Measurements from ENCODE around the gene GRIN2A.

DNA sequence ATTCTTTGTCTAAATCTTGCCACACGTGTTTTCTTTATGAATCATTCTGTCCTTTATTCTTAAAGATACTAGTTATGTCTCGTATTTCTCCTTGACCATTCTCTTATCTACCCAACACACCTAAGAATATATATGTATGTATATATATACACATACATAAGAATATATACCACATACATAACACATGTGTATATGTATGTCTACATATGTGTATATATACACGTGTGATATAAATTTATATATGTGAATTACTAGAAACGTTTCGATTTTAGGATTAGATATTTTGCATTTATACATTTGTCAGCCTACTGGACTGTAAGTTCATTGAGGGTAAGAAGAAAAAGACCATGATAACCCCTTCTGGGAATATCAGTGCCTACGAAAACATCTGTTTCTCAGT lies 388.6 kb downstream of the GRIN2A start:
- TF ChIP-seq HDAC2 (IDR thresholded peaks at IDR 0.05) (no peak), MAZ (IDR thresholded peaks at IDR 0.05; ENCODE audit: borderline replicate concordance, low read depth, low read length) (no peak), POLR2A (IDR thresholded peaks at IDR 0.05; ENCODE audit: low read length) (no peak), MAFK (IDR thresholded peaks at IDR 0.05; ENCODE audit: partially characterized antibody) (no peak), CEBPB (IDR thresholded peaks at IDR 0.05) (no peak), EP300 (IDR thresholded peaks at IDR 0.05) (no peak)
- TF ChIP-seq, protein P1, sequence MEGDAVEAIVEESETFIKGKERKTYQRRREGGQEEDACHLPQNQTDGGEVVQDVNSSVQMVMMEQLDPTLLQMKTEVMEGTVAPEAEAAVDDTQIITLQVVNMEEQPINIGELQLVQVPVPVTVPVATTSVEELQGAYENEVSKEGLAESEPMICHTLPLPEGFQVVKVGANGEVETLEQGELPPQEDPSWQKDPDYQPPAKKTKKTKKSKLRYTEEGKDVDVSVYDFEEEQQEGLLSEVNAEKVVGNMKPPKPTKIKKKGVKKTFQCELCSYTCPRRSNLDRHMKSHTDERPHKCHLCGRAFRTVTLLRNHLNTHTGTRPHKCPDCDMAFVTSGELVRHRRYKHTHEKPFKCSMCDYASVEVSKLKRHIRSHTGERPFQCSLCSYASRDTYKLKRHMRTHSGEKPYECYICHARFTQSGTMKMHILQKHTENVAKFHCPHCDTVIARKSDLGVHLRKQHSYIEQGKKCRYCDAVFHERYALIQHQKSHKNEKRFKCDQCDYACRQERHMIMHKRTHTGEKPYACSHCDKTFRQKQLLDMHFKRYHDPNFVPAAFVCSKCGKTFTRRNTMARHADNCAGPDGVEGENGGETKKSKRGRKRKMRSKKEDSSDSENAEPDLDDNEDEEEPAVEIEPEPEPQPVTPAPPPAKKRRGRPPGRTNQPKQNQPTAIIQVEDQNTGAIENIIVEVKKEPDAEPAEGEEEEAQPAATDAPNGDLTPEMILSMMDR (IDR thresholded peaks at IDR 0.05): no peak
- TF ChIP-seq, protein P2, sequence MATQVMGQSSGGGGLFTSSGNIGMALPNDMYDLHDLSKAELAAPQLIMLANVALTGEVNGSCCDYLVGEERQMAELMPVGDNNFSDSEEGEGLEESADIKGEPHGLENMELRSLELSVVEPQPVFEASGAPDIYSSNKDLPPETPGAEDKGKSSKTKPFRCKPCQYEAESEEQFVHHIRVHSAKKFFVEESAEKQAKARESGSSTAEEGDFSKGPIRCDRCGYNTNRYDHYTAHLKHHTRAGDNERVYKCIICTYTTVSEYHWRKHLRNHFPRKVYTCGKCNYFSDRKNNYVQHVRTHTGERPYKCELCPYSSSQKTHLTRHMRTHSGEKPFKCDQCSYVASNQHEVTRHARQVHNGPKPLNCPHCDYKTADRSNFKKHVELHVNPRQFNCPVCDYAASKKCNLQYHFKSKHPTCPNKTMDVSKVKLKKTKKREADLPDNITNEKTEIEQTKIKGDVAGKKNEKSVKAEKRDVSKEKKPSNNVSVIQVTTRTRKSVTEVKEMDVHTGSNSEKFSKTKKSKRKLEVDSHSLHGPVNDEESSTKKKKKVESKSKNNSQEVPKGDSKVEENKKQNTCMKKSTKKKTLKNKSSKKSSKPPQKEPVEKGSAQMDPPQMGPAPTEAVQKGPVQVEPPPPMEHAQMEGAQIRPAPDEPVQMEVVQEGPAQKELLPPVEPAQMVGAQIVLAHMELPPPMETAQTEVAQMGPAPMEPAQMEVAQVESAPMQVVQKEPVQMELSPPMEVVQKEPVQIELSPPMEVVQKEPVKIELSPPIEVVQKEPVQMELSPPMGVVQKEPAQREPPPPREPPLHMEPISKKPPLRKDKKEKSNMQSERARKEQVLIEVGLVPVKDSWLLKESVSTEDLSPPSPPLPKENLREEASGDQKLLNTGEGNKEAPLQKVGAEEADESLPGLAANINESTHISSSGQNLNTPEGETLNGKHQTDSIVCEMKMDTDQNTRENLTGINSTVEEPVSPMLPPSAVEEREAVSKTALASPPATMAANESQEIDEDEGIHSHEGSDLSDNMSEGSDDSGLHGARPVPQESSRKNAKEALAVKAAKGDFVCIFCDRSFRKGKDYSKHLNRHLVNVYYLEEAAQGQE (IDR thresholded peaks at IDR 0.05): no peak
- TF ChIP-seq, protein P3, sequence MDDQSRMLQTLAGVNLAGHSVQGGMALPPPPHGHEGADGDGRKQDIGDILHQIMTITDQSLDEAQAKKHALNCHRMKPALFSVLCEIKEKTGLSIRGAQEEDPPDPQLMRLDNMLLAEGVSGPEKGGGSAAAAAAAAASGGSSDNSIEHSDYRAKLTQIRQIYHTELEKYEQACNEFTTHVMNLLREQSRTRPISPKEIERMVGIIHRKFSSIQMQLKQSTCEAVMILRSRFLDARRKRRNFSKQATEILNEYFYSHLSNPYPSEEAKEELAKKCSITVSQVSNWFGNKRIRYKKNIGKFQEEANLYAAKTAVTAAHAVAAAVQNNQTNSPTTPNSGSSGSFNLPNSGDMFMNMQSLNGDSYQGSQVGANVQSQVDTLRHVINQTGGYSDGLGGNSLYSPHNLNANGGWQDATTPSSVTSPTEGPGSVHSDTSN (IDR thresholded peaks at IDR 0.05): no peak
- TF ChIP-seq, protein P4, sequence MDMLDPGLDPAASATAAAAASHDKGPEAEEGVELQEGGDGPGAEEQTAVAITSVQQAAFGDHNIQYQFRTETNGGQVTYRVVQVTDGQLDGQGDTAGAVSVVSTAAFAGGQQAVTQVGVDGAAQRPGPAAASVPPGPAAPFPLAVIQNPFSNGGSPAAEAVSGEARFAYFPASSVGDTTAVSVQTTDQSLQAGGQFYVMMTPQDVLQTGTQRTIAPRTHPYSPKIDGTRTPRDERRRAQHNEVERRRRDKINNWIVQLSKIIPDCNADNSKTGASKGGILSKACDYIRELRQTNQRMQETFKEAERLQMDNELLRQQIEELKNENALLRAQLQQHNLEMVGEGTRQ (IDR thresholded peaks at IDR 0.05): no peak
